Activated CD8-positive, alpha-beta T cell treated with anti-CD3 and anti-CD28 coated beads for 36 hours (primary cell): ENCODE data around the gene CDKL2. TPM values are rescaled to one million over a fixed set of nuclear protein-coding genes. Genes with fewer than 3 reads are reported as not detected.
A peak's percentile ranks its signal among the peaks of the same experiment; 100 is the strongest.

Source experiments
- ATAC-seq: fragments of 200-7000 bp; cut with Tn5 transposase; one replicate; pipeline ENCODE4 v1.10.0; 2021; ENCODE audit warnings: mild to moderate bottlenecking, moderate library complexity
- CTCF ChIA-PET: fragments of 350-600 bp; sonication (Branson Sonifier 250); formaldehyde crosslinking; loops from one replicate; lab custom pipeline; 2021; ENCODE audit warnings: antibody characterized with exemption; lab: Charles Lee
- POLR2A ChIA-PET: fragments of 350-600 bp; sonication (Branson Sonifier 250); formaldehyde crosslinking; loops from one replicate; lab custom pipeline; 2021; ENCODE audit warnings: antibody characterized with exemption; lab: Charles Lee
- DNase-seq: peaks from one replicate; pipeline ENCODE4 v3.0.0-alpha.2; 2020
- H3K27ac Mint-ChIP-seq: one replicate; pipeline ENCODE4 v1.8.0; 2021; ENCODE audit warnings: mild to moderate bottlenecking, mixed read lengths
- H3K27me3 Mint-ChIP-seq: one replicate; pipeline ENCODE4 v1.8.0; 2021; ENCODE audit warnings: mixed read lengths
- H3K36me3 Mint-ChIP-seq: one replicate; pipeline ENCODE4 v1.8.0; 2021; ENCODE audit warnings: low read depth, mixed read lengths
- H3K4me1 Mint-ChIP-seq: one replicate; pipeline ENCODE4 v1.8.0; 2021; ENCODE audit warnings: low read depth, mixed read lengths
- H3K4me3 Mint-ChIP-seq: one replicate; pipeline ENCODE4 v1.8.0; 2021; ENCODE audit warnings: mild to moderate bottlenecking, moderate library complexity, mixed read lengths
- H3K9me3 Mint-ChIP-seq: one replicate; pipeline ENCODE4 v1.8.0; 2021; ENCODE audit warnings: mixed read lengths
- CTCF ChIP-seq: fragments of 200-600 bp; IDR thresholded peaks from one replicate; pipeline ENCODE4 v1.8.0; 2022; ENCODE audit warnings: antibody characterized with exemption, mild to moderate bottlenecking
- intact Hi-C: fragments of 100-400 bp; cut with micrococcal nuclease; formaldehyde crosslinking; loops from one replicate; pipeline ENCODE4 v1.10.0; 2022
- total RNA-seq, 2 experiments: library from RNA; stranded (reverse); gene quantifications; one replicate each; pipeline ENCODE4 v1.2.3, GENCODE V29; 2021

The CDKL2 gene
- total RNA-seq, 2 experiments from 2014 or later, result 0.83 to 1.0 TPM

- POLR2A ChIA-PET, result interaction anchor here (3.1 kb wide), 1 partner anchor 11 kb away, joined by 25 read pairs; no protein-coding TSS in a partner anchor
- peaks cover 54% of the 10 kb centered on the region for H3K36me3 Mint-ChIP-seq
- DNase-seq, result no peak
- H3K4me3 Mint-ChIP-seq, result no peak overlapping the region
- TF ChIP-seq CTCF, result no peak
- CTCF ChIA-PET, result interaction anchor here (1.2 to 9.7 kb wide), 6 partner anchors 10 to 188 kb away, joined by 3 to 63 read pairs (median 4); partner anchors contain the start of gene USO1
- H3K27me3 Mint-ChIP-seq, result no peaks in the 10 kb centered on the region
- H3K27ac Mint-ChIP-seq, result peak overlapping the region; percentile 59
- ATAC-seq, result no peak
- intact Hi-C loops, result loop anchor here (5.0 kb wide), 2 partner anchors 38 to 63 kb away; partner anchors contain the start of gene USO1
- H3K9me3 Mint-ChIP-seq, result no peaks in the 10 kb centered on the region
- H3K4me1 Mint-ChIP-seq, result peaks cover 58% of the 10 kb centered on the region
Measured at GRCh38 chr4:75659512-75660031, 29.2 kb upstream of the CDKL2 start.

- intact Hi-C loops, result loop anchor here (5.0 kb wide), 2 partner anchors 38 to 63 kb away; partner anchors contain the start of gene USO1
- Mint-ChIP-seq H3K9me3 (no peaks in the 10 kb centered on the region), H3K36me3 (peaks cover 59% of the 10 kb centered on the region), H3K4me1 (peaks cover 62% of the 10 kb centered on the region), H3K27me3 (no peaks in the 10 kb centered on the region), H3K4me3 (no peak overlapping the region), H3K27ac (peak overlapping the region; percentile 81)
- ChIA-PET POLR2A (interaction anchor here (0.6 to 3.1 kb wide), 3 partner anchors 12 to 20 kb away, joined by 3 to 25 read pairs (median 3); no protein-coding TSS in a partner anchor), CTCF (interaction anchor here (1.3 to 9.7 kb wide), 4 partner anchors 11 to 189 kb away, joined by 3 to 63 read pairs (median 4); partner anchors contain the start of gene USO1)
- DNase-seq (no peak), ATAC-seq (no peak)
- TF ChIP-seq CTCF, result no peak
Measured at GRCh38 chr4:75658876-75659275, 28.5 kb upstream of the CDKL2 start.

GRCh38 chr4:75655562-75655961 is 25.2 kb upstream of the CDKL2 start:
- CTCF ChIA-PET, result interaction anchor here (0.6 to 9.7 kb wide), 12 partner anchors 9 to 132 kb away, joined by 3 to 63 read pairs (median 4); partner anchors contain the start of gene USO1
- H3K4me3 Mint-ChIP-seq, result peak overlapping the region; percentile 24
- H3K4me1 Mint-ChIP-seq, result peaks cover 68% of the 10 kb centered on the region
- H3K27me3 Mint-ChIP-seq, result no peaks in the 10 kb centered on the region
- peak overlapping the region; percentile 96 for H3K27ac Mint-ChIP-seq
- TF ChIP-seq CTCF, result no peak
- ATAC-seq (peak; percentile 79), DNase-seq (no peak)
- H3K9me3 Mint-ChIP-seq, result no peaks in the 10 kb centered on the region
- H3K36me3 Mint-ChIP-seq, result peaks cover 59% of the 10 kb centered on the region
- POLR2A ChIA-PET, result interaction anchor here (0.6 to 3.4 kb wide), 10 partner anchors 9 to 141 kb away, joined by 3 to 18 read pairs (median 4); partner anchors contain the start of genes RCHY1 and THAP6
- intact Hi-C loops, result loop anchor here (2.0 to 5.0 kb wide), 3 partner anchors 17 to 67 kb away; partner anchors contain the start of genes G3BP2 and USO1

- no peak for DNase-seq
- POLR2A ChIA-PET, result interaction anchor here (0.6 to 3.4 kb wide), 11 partner anchors 10 to 140 kb away, joined by 3 to 18 read pairs (median 4); partner anchors contain the start of genes RCHY1 and THAP6
- CTCF ChIA-PET, result interaction anchor here (0.8 to 9.7 kb wide), 11 partner anchors 9 to 69 kb away, joined by 3 to 63 read pairs (median 4); partner anchors contain the start of gene USO1
- Mint-ChIP-seq H3K4me1 (peaks cover 66% of the 10 kb centered on the region), H3K4me3 (peak overlapping the region; percentile 50), H3K9me3 (no peaks in the 10 kb centered on the region), H3K27ac (peak overlapping the region; percentile 96), H3K36me3 (peaks cover 59% of the 10 kb centered on the region), H3K27me3 (no peaks in the 10 kb centered on the region)
- peak; percentile 45 for ATAC-seq
- intact Hi-C loops, result loop anchor here (2.0 to 5.0 kb wide), 3 partner anchors 18 to 67 kb away; partner anchors contain the start of genes G3BP2 and USO1
- TF ChIP-seq CTCF, result no peak
Measured at GRCh38 chr4:75654905-75655304, 24.6 kb upstream of the CDKL2 start.
